Measurements from ENCODE around the gene THAP11. TPM values are rescaled to one million over a fixed set of nuclear protein-coding genes. Genes with fewer than 3 reads are reported as not detected.
"Not testable (repeated sequence)": the region's sequence is repeated elsewhere in the genome, so short reads cannot be mapped to it uniquely, and the experiment has no call there.

Gene THAP11
- total RNA-seq, 1 experiment from 2014 or later, result 24.8 TPM

DNA sequence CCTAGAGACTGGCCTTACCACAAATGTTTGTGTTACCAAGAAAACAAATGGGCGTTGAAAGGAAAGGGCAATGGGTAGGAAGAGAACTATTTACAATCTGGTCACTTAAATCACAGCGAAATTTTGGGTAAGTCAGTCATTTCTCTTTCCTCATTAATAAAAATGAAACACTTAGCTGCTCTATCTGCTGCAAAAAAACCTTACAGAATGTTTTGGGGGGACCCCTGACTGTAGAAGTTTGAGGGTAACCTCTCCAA is 3.9 kb downstream of the THAP11 start:
- H3K27me3 ChIP-seq, result no peaks in the 10 kb centered on the region
- H3K27ac ChIP-seq, result peak overlapping the region; percentile 75
- no peak for DNase-seq
- no peaks in the 10 kb centered on the region for H3K36me3 ChIP-seq
- peak overlapping the region; percentile 100 for H3K4me3 ChIP-seq
- no peaks in the 10 kb centered on the region for H3K9me3 ChIP-seq (replicated peaks)
- peaks cover 5% of the 10 kb centered on the region; the same call in 1 of the 2 replicates for H3K4me1 ChIP-seq

DNA sequence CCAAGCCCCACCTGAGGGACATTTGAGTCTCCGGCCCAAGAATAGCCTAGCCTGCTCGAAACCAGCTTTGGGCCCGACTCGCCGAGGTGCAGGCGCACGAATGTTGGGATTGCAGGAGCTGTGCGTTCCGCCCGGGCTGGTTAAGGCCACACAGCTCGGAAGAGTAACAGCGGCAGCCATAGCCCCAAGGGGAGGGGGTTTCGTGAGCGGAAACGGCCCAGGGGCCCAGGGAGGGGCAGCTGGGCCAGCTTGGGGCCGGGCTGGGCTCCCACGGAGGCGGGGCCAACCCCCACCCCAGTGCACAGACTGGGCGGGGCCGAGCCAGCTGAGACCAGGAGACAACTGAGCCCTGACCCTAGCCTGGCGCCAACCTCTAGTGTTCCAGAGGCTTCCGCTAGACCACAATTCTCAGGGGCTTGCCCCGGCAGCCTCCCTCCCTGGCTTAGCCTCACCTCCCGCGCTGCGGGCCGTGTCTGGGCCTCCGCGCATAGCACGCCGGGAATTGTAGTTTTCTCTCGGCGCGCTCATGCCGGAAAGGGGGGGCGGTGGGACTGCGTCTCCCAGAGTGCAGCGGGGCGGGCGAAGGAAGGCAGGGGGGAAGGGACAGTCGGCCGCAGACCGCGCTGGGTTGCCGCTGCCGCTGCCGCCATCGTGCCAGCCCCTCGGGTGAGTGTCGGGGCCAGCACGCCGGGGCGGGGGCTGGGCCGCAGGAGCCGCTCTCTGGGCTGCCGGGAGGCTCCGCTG is 4.4 kb downstream of the THAP11 start, which contains the start of gene NUTF2:
TSS of gene NUTF2 (plus strand) at position 614 of the 744 bp plus-strand sequence. CDS start 18,198 bp downstream, outside the sequence.
- peaks cover 5% of the 10 kb centered on the region; the same call in 1 of the 2 replicates for H3K4me1 ChIP-seq
- DNase-seq, result peak; percentile 96 to 97
- no peaks in the 10 kb centered on the region for H3K36me3 ChIP-seq
- peak within 1 kb of the TSS; percentile 100 for H3K4me3 ChIP-seq
- no peaks in the 10 kb centered on the region for H3K9me3 ChIP-seq (replicated peaks)
- peak within 1 kb of the TSS; percentile 75 for H3K27ac ChIP-seq
- H3K27me3 ChIP-seq, result no peaks in the 10 kb centered on the region

DNA sequence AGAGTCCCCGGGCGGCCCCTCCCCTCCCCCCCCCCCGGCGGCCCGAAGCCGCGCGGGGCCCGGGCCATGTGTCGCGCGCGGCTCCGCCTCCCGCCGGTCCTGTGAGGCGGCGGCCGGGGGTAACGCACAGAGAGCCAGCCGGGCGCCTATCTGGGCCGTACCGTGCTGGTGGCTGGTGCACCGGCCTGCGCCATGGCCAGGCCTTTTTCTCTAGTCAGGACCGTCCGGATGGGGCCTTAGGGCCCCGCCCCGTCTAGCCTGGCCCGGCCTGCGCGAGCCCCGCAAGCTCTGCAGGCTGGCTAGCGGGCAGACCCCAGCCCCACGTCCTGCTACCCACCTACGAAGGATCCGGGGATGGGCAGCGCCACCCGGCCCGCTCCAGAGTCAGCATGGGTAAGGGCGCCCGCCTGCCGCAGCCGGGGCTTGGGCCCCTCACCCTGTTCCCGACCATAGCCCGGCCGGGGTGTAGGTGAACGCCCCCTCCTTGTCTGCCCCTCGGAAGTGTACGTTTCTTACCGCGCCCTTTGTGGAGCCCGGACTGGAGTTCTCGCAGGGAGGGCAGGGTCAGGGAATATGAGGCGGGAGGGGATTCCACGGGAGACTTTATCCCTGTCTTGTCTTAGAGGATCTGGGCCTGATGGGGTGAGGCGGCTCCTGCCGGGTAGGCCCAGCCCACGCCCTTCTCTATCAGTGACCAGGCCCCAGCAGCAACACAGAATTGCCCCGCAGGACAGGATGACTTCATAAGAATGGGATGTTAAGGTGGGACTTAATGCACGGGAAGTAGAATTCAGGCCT is 5.1 kb downstream of the THAP11 start, which contains the start of gene CENPT:
TSS of gene CENPT (minus strand) at position 630 of the 798 bp plus-strand sequence. CDS start 13,834 bp downstream, outside the sequence.
- Histone ChIP-seq H3K27me3 (no peaks in the 10 kb centered on the region), H3K4me1 (peaks cover 5% of the 10 kb centered on the region; the same call in 1 of the 2 replicates), H3K4me3 (peak within 1 kb of the TSS; percentile 100), H3K9me3 (replicated peaks) (no peaks in the 10 kb centered on the region), H3K36me3 (no peaks in the 10 kb centered on the region), H3K27ac (peak within 1 kb of the TSS; percentile 75)
- peak; percentile 18 to 31 for DNase-seq

DNA sequence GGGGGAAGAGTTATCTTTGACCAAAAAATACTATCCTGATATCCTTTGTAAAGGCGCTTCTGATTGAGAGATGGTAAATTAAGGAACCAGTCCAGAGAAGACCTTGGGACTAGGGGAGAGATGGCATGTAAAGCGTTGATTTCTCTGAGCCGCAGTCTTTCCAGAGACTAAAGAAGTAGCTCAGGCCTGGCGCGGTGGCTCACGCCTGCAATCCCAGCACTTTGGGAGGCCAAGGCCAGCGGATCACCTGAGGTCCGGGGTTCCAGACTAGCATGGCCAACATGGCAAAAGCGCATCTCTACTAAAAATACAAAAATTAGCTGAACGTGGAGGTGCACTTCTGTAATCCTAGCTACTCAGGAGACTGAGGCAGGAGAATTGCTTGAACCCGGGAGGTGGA is 6.0 kb downstream of the THAP11 start:
- Histone ChIP-seq H3K27ac (no peak overlapping the region), H3K9me3 (replicated peaks) (no peaks in the 10 kb centered on the region)

DNA sequence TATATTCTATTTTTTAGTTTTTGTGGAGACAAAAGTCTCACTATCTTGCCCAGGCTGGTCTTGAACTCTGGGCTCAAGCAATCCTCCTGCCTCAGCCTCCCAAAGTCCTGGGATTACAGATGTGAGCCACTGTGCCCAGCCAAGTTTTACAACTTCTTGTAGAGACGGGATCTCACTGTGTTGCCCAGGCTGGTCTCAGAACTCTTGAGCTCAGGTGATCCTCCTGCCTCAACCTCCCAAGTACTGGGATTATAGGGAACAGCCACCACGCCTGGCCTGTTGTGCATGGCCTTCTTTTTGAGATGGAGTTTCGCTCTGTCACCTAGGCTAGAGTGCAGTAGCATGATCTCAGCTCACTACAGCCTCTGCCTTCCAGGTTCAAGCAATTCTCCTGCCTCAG is 11.6 kb downstream of the THAP11 start:
- no peaks in the 10 kb centered on the region for H3K27me3 ChIP-seq
- H3K27ac ChIP-seq, result no peak overlapping the region
- DNase-seq, result no peak
- no peaks in the 10 kb centered on the region for H3K4me1 ChIP-seq
- H3K36me3 ChIP-seq, result no peaks in the 10 kb centered on the region
- no peak overlapping the region for H3K4me3 ChIP-seq
- H3K9me3 ChIP-seq (replicated peaks), result no peaks in the 10 kb centered on the region

More for the DNA sequence above, 6.0 kb downstream of the THAP11 start:
- Histone ChIP-seq H3K4me3 (peak overlapping the region; percentile 100), H3K4me1 (peaks cover 5% of the 10 kb centered on the region; the same call in 1 of the 2 replicates), H3K36me3 (no peaks in the 10 kb centered on the region), H3K27me3 (no peaks in the 10 kb centered on the region)
- no peak for DNase-seq

DNA sequence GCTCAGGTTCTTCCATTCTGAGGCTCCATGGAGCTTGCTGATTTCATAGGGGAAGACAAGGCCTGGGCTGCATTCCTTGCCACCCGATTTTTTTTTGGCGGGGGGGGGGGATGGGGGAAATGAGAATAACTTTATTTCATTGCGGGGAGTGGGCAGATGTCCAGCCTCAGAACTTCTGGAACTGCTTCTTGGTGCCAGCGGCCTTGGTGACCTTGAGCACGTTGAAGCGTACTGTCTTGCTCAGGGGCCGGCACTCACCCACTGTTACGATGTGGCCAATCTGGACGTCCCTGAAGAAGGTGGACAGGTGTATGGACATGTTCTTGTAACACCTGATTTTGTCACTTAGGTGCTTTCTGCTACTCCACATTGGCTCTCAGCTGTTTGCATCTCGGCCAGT is 13.7 kb downstream of the THAP11 start:
- H3K27me3 ChIP-seq, result no peaks in the 10 kb centered on the region
- no peaks in the 10 kb centered on the region for H3K4me1 ChIP-seq
- H3K27ac ChIP-seq, result no peak overlapping the region
- no peaks in the 10 kb centered on the region for H3K9me3 ChIP-seq (replicated peaks)
- peaks cover 3% of the 10 kb centered on the region for H3K36me3 ChIP-seq
- no peak overlapping the region for H3K4me3 ChIP-seq
- DNase-seq, result no peak

DNA sequence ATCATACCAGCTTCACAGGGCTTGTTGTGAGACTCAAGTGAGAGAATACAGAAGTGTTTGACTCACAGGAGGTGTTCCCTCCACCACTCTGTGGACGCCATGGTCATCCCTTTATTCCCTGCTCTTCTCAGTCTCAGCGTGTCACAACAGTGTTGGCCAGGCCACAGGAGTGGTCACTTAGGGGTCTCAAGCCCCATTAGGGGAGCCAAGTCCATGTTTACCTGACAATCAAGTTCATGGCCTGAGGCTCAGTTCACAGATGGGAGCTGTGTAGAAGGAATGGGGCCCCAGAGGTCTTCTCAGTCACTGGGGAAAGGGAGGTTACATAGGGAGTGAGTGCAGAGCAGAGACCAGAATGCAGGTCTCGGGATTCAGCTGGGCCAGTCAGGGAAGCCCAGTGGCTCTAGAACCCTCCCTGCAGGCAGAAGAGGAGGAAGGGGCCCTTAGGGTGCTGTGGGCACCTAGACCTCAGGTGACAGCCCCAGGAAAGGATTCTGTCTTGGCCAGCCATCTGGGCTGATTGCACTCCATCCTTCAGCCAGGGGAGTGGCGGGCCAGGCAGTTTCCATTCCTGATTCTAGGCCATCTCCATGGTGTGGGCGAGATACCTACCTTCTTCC is 14.9 kb downstream of the THAP11 start:
- DNase-seq, result no peak
- H3K27ac ChIP-seq, result no peak overlapping the region
- peaks cover 6% of the 10 kb centered on the region for H3K36me3 ChIP-seq
- H3K27me3 ChIP-seq, result no peaks in the 10 kb centered on the region
- no peaks in the 10 kb centered on the region for H3K9me3 ChIP-seq (replicated peaks)
- H3K4me1 ChIP-seq, result no peaks in the 10 kb centered on the region
- H3K4me3 ChIP-seq, result no peak overlapping the region

DNA sequence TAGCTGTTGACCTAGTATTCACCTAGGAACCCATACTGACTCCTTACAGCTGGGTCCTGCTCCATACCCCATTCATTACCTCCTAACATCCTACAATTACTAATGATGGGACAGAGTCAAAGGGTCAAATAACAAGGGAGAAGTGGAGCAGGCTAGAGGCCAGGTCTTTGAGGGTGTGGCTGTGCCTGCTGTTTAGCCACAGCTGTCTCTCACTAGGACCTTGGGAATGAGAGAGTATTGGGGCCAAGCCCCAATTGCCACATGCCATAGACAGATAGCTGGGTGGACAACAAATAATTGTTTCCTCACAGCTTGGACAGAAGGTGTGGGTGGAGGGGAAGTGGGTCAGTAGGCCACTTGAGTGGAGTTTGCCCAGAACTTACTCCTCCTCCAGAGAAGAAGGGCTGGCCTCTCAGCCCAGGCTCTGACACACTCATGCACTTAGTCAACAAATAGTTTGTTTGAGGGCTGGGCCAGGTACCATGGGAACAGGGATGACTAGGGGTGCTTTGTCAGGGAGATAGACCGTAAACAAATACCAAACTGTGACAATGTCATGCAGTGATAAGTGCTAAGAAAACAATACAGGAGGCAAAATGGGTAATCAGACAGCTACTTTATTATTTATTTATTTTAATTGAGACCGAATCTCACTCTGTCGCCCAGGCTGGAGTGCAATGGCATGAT is 15.6 kb downstream of the THAP11 start:
- Histone ChIP-seq H3K27me3 (no peaks in the 10 kb centered on the region), H3K36me3 (peaks cover 6% of the 10 kb centered on the region), H3K4me1 (no peaks in the 10 kb centered on the region), H3K9me3 (replicated peaks) (no peaks in the 10 kb centered on the region), H3K4me3 (no peak overlapping the region), H3K27ac (no peak overlapping the region)
- no peak for DNase-seq

DNA sequence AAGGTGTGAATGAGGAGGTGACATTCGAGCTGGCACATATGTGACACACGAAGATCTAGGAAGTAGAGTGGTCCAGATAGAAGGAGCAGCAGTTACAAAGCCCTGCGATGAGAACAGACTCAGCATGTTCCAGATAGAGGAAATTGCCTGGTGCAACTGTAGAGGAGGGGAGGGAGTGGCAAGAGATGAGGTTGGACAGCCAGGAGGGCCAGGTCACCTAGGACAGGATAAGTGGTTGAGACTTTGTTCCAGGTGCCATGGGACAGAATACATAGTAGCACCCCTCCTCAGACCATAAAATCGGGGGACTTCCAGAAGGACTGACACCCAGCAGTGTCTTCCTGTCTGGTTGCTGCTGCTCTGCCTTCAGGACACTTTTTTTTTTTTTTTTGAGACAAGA is 16.4 kb downstream of the THAP11 start:
- no peaks in the 10 kb centered on the region for H3K9me3 ChIP-seq (replicated peaks)
- H3K27ac ChIP-seq, result no peak overlapping the region
- no peaks in the 10 kb centered on the region for H3K4me1 ChIP-seq

DNA sequence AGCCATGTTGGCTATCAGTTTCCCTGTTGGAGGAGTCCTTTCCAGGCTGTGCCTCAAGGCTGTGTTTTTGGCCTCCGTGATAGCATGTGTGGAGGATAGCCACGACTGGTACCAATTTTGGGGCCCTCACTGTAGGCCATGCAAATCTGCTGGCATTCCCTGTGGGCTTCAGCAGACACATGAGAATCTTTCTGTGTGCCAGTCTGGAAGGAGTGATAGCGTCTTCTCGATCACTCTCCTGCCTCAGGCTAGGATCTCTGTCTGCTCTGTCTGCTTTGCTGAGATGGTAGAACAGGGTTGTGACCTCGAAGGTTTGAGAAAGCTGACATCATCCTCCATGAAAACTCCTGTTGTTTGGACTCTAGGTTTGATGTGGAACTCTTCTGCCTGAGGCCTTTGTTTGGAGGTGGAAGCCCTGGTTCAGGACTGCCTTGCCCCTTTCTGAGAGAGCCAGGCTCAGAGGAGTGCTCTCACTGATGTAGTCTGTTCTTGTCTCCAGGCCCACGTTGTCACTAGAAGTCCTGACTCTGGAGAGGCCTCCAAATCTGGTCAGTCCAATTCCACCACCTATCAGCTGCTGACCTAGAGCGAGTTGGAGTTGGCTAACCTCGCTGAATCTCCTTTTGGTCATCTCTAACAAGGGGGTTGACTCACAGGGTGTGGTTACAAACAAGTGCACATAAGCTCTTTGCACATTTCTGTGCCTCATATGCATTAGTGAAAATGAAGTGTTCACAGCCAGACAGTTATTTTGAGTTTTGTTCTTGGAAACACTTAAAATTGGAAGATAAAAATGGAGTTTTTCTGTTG is 18.7 kb downstream of the THAP11 start:
- peaks cover 7% of the 10 kb centered on the region for H3K36me3 ChIP-seq
- no peaks in the 10 kb centered on the region for H3K27me3 ChIP-seq
- H3K4me1 ChIP-seq, result no peaks in the 10 kb centered on the region
- no peak overlapping the region for H3K4me3 ChIP-seq
- H3K27ac ChIP-seq, result no peak overlapping the region
- no peaks in the 10 kb centered on the region for H3K9me3 ChIP-seq (replicated peaks)
- no peak for DNase-seq

More for the DNA sequence above, 16.4 kb downstream of the THAP11 start:
- H3K4me3 ChIP-seq, result no peak overlapping the region
- H3K27me3 ChIP-seq, result no peaks in the 10 kb centered on the region
- no peak for DNase-seq
- peaks cover 6% of the 10 kb centered on the region for H3K36me3 ChIP-seq

DNA sequence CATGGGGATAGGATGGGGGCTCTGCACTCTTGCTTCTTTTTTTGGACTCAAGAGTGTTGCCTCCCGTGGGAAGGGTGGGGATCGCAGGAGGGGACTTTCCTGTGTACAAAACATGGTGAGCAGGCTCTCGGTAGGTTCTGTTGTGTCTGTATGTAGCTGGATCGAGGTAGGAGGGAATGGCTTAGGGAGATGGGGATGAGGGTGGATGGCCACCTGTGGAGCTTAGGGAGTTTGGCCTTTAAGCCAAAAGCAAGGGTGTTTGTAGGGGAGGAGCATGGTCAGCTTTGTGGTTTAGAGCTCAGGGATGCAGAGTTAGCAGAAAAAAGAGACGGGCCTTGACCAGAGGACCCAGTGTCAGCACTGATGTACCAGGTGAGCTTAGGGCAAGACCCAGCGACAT is 19.8 kb downstream of the THAP11 start:
- H3K27me3 ChIP-seq, result no peaks in the 10 kb centered on the region
- no peak overlapping the region for H3K27ac ChIP-seq
- no peaks in the 10 kb centered on the region for H3K9me3 ChIP-seq (replicated peaks)
- H3K36me3 ChIP-seq, result peaks cover 9% of the 10 kb centered on the region
- DNase-seq, result no peak
- no peak overlapping the region for H3K4me3 ChIP-seq
- H3K4me1 ChIP-seq, result no peaks in the 10 kb centered on the region

DNA sequence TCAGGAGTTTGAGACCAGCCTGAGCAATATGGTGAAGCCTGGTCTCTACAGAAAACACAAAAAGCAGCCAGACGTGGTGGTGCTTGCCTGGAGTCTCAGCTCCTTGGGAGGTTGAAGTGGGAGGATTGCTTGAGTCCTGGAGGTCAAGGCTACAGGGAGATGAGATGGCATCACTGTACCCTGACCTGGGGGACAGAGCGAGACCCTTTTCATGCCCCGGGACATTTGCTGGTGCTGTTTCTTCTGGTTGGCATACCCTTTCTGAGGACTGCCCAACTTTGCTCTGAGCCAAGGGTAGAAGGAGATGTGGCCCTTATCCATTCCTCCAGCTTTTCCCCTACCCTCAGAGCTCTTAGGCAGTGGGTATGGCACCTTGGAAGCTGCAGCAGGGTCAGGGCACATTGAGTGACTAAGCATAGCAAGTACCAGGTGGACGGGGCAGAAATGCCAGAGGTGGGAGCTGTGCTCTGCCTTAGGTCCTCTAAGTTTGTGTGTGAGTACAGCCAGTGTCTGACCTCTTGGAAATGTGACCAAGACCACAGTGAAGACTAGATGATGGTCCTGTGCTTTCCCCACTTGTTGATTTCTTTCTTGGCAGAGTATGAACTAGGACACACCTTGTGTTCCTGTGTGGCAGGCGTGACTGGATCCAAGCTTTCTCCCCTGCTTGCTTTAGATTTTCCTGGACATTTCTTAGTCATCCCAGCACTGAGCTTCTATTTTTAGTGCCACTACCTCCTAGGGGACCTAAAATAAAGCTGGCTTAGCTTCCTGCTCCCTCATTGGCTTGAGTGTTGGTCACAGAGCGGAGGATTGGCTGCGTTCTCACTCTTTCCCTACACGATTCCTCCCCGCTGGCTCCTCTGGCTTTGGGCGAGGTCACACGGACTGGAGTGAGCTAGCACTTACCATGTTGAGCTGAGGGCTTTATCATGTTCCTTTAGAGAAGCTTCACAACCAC is 20.8 kb downstream of the THAP11 start:
- Histone ChIP-seq H3K27ac (no peak overlapping the region), H3K27me3 (no peaks in the 10 kb centered on the region), H3K9me3 (replicated peaks) (no peaks in the 10 kb centered on the region), H3K4me3 (no peak overlapping the region), H3K36me3 (peaks cover 9% of the 10 kb centered on the region), H3K4me1 (no peaks in the 10 kb centered on the region)
- DNase-seq, result no peak

DNA sequence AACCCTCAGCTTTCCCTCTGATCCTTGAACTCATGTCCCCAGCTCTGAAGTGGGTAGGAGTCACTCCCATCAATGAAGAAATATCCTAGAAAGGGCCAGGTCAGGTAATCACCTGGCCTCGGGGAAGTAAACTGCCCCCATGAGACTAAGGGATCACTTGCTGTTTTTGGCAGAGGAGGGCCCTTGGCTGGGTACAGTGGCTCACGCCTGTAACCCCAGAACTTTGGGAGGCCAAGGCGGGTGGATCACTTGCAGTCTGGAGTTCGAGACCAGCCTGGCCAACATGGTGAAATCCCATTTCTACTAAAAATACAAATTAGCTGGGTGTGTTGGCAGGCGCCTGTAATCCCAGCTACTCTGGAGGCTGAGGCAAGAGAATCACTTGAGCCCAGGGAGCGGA is 21.9 kb downstream of the THAP11 start:
- H3K4me1 ChIP-seq; H3K36me3 ChIP-seq; H3K27ac ChIP-seq; H3K27me3 ChIP-seq; DNase-seq; H3K4me3 ChIP-seq; H3K9me3 ChIP-seq (replicated peaks): not testable (repeated sequence)
